Testis (tissue), 3 donors: ENCODE results near the gene PLCL1. TPM values are rescaled to one million over a fixed set of nuclear protein-coding genes. Genes with fewer than 3 reads are reported as not detected.

ENCODE experiments used
- DNase-seq: peaks from one replicate; pipeline ENCODE4 v3.0.0-alpha.2; 2019
- H3K27ac ChIP-seq, 2 donors: fragments of 200-600 bp; sonication (generic); one replicate each; pipeline ENCODE4 v1.5.1; 2019
- H3K27me3 ChIP-seq: fragments of 200-600 bp; sonication (generic); one replicate; pipeline ENCODE4 v1.5.1; 2019
- H3K36me3 ChIP-seq: fragments of 200-600 bp; sonication (generic); one replicate; pipeline ENCODE4 v1.5.1; 2017; ENCODE audit warnings: low read depth; ENCODE audit errors: missing control alignments
- H3K4me1 ChIP-seq: fragments of 200-600 bp; sonication (generic); one replicate; pipeline ENCODE4 v1.5.1; 2019
- H3K4me3 ChIP-seq, 2 donors: fragments of 200-600 bp; sonication (generic); one replicate each; pipeline ENCODE4 v1.5.1; 2017 to 2019
- H3K9me3 ChIP-seq: fragments of 200-600 bp; sonication (generic); one replicate; pipeline ENCODE4 v1.5.1; 2017
- POLR2A ChIP-seq: fragments of 450-650 bp; IDR thresholded peaks from one replicate; pipeline ENCODE4 v1.6.1; 2017; ENCODE audit warnings: antibody characterized with exemption, mild to moderate bottlenecking, moderate library complexity
- WGBS, 2 donors: methylation state at CpG; one replicate each; pipeline ENCODE4 v1.1.5; 2018; 5-methylcytosine and 5-hydroxymethylcytosine counted together
- intact Hi-C: fragments of 100-400 bp; cut with DNase I; formaldehyde crosslinking; loops from one replicate; pipeline ENCODE4 v1.15.1; 2023; ENCODE audit warnings: low total_unique reads
- polyA plus RNA-seq: library from polyadenylated mRNA; stranded (reverse); fragments of 350-450 nt; fragmentation: Illumina TruSeq; extraction: RNeasy Lipid Tissue Mini Kit (QIAGEN cat#74804); gene quantifications from one replicate; pipeline ENCODE4 v1.2.3, GENCODE V29; 2014; ENCODE audit warnings: low read depth, low replicate concordance; ENCODE audit not compliant: insufficient read depth
- total RNA-seq, 2 donors: library from RNA; depleted of rRNA; stranded (reverse); fragments of >200 nt; gene quantifications; one replicate each; pipeline ENCODE4 v1.2.3, GENCODE V29; 2016
- TF ChIP-seq, protein P1 (sequence below), 3 experiments: fragments of 450-650 bp in 2 of 3; fragments of 200-600 bp in 1 of 3; sonication (generic) in 1 of 3; IDR thresholded peaks; one replicate each; pipeline ENCODE4 v1.5.1; 2016 to 2019; ENCODE audit warnings: antibody characterized with exemption in 3 of 3, mild to moderate bottlenecking in 2 of 3, moderate library complexity in 1 of 3

The PLCL1 gene
- total and polyA plus RNA-seq, 3 donors from 2014 or later, result 2.1 to 2.6 (median 2.4) TPM

DNA sequence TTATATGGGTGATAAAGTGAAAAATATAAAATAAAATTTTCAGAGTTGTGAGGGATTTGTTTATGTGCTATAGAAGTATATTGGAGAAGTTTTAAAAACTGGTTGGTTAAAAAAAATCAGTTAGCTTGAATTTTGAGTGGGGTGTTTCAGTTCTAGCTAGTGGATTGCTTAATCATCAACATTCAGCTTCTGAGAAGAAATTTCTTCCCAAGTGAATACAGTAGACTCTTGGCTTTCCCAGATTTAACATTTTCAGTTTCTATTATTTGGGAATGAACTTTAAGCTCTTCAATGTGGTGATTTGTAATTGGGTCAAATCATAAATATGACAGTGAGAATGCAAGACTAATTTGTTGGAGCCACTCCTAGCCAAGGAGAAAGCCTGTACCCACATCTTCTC is 120.8 kb downstream of the PLCL1 start:
- no peak overlapping the region for H3K27ac ChIP-seq
- H3K27me3 ChIP-seq, result no peaks in the 10 kb centered on the region
- H3K36me3 ChIP-seq, result no peaks in the 10 kb centered on the region
- no peaks in the 10 kb centered on the region for H3K4me1 ChIP-seq
- DNase-seq, result no peak
- H3K4me3 ChIP-seq, result no peak overlapping the region
- intact Hi-C loops, result no loop called here
- TF ChIP-seq, protein P1, sequence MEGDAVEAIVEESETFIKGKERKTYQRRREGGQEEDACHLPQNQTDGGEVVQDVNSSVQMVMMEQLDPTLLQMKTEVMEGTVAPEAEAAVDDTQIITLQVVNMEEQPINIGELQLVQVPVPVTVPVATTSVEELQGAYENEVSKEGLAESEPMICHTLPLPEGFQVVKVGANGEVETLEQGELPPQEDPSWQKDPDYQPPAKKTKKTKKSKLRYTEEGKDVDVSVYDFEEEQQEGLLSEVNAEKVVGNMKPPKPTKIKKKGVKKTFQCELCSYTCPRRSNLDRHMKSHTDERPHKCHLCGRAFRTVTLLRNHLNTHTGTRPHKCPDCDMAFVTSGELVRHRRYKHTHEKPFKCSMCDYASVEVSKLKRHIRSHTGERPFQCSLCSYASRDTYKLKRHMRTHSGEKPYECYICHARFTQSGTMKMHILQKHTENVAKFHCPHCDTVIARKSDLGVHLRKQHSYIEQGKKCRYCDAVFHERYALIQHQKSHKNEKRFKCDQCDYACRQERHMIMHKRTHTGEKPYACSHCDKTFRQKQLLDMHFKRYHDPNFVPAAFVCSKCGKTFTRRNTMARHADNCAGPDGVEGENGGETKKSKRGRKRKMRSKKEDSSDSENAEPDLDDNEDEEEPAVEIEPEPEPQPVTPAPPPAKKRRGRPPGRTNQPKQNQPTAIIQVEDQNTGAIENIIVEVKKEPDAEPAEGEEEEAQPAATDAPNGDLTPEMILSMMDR (IDR thresholded peaks at IDR 0.05), result no peak
- no peak for TF ChIP-seq POLR2A
- no peaks in the 10 kb centered on the region for H3K9me3 ChIP-seq

DNA sequence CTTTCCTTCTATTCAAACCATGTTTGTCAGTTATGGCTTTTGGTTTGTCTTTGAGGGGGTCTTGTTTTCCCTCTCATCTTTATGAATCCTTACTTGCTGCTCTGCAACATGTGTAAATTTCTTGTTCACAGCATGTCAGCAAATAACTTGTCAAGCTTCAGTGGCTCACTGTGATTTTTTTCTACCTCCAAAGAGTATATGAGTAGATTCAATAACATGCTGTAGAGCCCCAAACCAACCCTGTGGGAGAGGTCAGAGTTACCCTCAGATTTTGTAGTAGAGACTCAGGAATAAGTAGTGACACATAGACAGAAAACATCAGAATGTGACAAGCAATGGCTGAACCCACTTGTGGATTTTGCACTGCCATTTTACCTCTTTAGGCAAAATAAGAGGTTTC is 121.6 kb downstream of the PLCL1 start:
- DNase-seq, result no peak
- TF ChIP-seq, protein P1 (IDR thresholded peaks at IDR 0.05), result no peak
- TF ChIP-seq POLR2A, result no peak
- H3K9me3 ChIP-seq, result no peaks in the 10 kb centered on the region
- intact Hi-C loops, result no loop called here
- H3K27ac ChIP-seq, result no peak overlapping the region
- no peaks in the 10 kb centered on the region for H3K27me3 ChIP-seq
- no peak overlapping the region for H3K4me3 ChIP-seq
- no peaks in the 10 kb centered on the region for H3K4me1 ChIP-seq
- H3K36me3 ChIP-seq, result no peaks in the 10 kb centered on the region

DNA sequence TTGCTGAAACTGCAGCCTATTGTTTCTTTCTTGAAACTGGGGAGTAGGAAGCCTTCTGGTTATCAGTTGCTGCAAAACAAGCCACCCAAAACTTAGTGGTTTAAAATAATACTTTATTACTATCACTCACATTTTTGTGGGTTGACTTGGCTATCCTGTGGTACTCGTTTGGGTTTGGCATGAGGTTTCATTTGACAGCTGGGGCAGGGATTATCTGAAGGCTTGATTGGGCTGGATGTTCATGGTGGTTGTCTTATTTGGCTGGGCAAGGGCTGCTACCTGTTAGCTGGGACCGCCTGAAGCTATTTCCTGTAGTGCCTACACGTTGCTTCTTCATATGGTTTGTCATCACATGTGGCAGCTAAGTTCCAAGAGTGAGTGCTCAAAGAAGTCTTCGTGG is 122.3 kb downstream of the PLCL1 start:
- Histone ChIP-seq H3K36me3 (no peaks in the 10 kb centered on the region), H3K27me3 (no peaks in the 10 kb centered on the region), H3K4me1 (no peaks in the 10 kb centered on the region), H3K9me3 (no peaks in the 10 kb centered on the region), H3K4me3 (no peak overlapping the region), H3K27ac (no peak overlapping the region)
- 88 to 92% methylated on average over 4 of the region's 4 CpGs for WGBS, 2 donors
- intact Hi-C loops, result no loop called here
- TF ChIP-seq, protein P1 (IDR thresholded peaks at IDR 0.05), result no peak
- no peak for DNase-seq

DNA sequence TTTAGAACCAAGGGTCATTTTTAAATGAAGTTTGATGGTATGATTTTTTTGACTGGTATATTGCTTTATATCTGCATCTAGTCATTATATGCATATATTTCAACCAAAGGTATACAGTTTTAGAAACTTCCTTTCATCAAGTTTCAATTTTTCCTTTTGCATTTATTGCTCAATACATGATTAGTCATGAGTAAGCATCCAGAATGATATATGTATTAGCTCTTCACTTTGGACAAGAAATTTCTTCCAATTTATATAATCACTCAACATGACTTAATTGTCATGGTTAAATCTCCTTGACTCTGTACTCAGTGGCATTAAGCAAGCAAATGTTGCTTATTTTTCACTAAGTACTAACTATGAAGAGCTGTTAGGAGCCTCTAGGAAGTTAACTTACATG is 123.6 kb downstream of the PLCL1 start:
- H3K4me1 ChIP-seq, result no peaks in the 10 kb centered on the region
- DNase-seq, result no peak
- H3K36me3 ChIP-seq, result no peaks in the 10 kb centered on the region
- intact Hi-C loops, result no loop called here
- no peak for TF ChIP-seq POLR2A
- TF ChIP-seq, protein P1 (IDR thresholded peaks at IDR 0.05), result no peak
- no peak overlapping the region for H3K27ac ChIP-seq
- no peaks in the 10 kb centered on the region for H3K27me3 ChIP-seq
- H3K4me3 ChIP-seq, result no peak overlapping the region
- no peaks in the 10 kb centered on the region for H3K9me3 ChIP-seq

DNA sequence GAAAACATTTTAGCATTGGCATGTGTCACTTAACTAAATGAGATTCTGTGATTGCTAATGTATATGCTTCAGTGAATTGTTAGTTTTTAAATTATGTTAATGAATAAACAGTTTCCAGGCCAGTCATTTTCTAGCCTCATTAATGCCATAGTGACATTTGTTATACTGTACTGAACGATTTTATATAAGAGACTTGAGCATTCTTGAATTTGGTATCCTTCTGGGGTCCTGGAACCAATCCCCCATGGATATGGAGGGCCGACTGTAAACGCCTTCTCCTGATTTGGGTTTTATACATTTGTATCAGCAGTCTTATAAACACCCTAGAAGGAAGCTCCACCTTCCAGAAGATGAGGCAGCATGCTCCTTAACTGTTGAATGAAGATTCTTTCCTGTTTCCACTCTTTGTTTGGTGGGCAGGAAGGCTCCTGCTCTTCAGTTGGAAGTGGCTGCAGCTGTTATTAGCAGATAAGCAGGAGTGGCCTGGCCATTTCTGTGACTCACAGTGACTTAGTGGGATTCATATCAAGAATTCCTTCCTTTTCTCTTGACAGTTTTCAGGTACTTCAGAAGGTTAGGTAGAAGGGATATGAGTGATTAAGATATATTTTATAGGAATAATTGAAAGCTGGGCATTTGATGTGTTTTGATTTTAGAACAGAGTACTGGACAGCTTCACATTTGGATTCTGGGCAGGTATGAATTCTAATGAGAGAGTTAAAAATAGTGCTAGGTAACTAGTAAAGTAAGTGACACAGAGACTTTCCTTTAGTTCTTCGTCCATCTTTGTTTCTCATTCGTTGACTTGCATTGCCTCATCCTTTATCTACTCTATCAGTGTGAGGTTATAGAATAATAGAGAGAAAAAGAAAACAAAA is 124.9 kb downstream of the PLCL1 start:
- no peak for DNase-seq
- Histone ChIP-seq H3K27me3 (no peaks in the 10 kb centered on the region), H3K4me3 (no peak overlapping the region), H3K27ac (no peak overlapping the region), H3K4me1 (no peaks in the 10 kb centered on the region), H3K36me3 (no peaks in the 10 kb centered on the region), H3K9me3 (no peaks in the 10 kb centered on the region)
- 92 to 94% methylated on average over 5 of the region's 5 CpGs for WGBS, 2 donors
- intact Hi-C loops, result no loop called here
- TF ChIP-seq POLR2A, result no peak
- TF ChIP-seq, protein P1 (IDR thresholded peaks at IDR 0.05), result no peak
